OCI-LY3 (cell line): ENCODE data around the gene OR2AT4.

Source experiments
- CTCF ChIP-seq: fragments of 200-600, 300-600 bp; sonication (generic); IDR thresholded peaks from 2 replicates; pipeline ENCODE4 v1.5.1; 2014; ENCODE audit warnings: antibody characterized with exemption, low read length, low read depth
- EZH2phosphoT487 ChIP-seq: fragments of 200-600 bp; shearing (Covaris generic); IDR thresholded peaks from 2 replicates; pipeline ENCODE4 v1.6.1; 2018; ENCODE audit warnings: antibody characterized with exemption, mixed run types, low read depth

- TF ChIP-seq CTCF (no peak), EZH2phosphoT487 (no peak)
These were observed 30.6 kb downstream of the OR2AT4 start for GRCh38 chr11:75066061-75066460.
